ENCODE results near the gene PLB1.

- TF ChIP-seq CTCF (IDR thresholded peaks at IDR 0.05; ENCODE audit: low read length) (no peak), EZH2 (IDR thresholded peaks at IDR 0.05; ENCODE audit: borderline replicate concordance, low read length) (no peak)
Observed at GRCh38 chr2:28477087-28477486, 18.8 kb upstream of the PLB1 start.

Measured in OCI-LY1 (cell line).